ENCODE data around the gene RPS6KL1.

RPS6KL1 gene

DNA sequence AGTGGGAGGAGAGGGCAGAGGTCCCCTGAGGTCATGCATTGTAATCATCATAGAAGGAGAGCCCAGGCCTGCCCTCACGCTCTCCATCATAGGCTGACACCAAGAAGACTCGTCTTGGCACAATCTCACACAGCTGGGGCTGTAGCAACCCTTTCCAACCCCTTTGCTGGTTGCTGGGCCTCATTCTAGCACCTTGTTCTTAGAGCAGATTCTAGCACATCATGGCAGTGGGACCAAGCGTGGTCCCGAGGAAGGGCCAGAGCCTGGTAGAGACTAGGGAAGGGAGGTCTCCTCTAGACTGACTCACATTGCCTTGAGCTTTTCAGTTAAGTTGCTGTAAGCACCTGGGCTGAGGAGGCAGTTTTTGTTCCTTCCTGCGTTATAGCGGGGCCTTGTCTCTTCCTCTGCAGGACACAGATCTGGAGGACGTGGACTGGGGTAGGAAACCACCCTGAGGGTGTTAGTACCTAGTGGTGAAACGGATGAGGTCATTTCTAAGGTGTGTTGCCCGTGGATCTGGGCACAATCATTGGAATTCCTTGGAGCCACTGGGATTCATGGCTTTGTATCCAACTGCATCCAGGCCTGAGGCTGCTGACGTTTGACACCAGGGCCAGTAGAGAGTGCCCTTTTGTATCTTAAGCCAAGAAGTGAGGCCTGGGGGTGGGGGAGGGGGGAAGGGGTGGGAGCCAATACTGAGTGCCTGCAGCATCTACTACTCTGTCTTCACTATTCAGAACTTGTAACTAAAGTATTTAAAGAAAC is 19.9 kb downstream of the RPS6KL1 start:
- peaks cover 73% of the 10 kb centered on the region for H3K36me3 ChIP-seq (ENCODE audit: insufficient read depth, low read length)
- no peak for TF ChIP-seq CTCF (conservative IDR thresholded peaks at IDR 0.05; ENCODE audit: low read length)
- no peak for TF ChIP-seq EZH2phosphoT487 (IDR thresholded peaks at IDR 0.05; ENCODE audit: borderline replicate concordance)
- no peak overlapping the region for H3K4me2 ChIP-seq (ENCODE audit: low read depth, low read length, poor library complexity, severe bottlenecking)
- no peaks in the 10 kb centered on the region for H3K27me3 ChIP-seq (ENCODE audit: insufficient read depth, low read length, poor library complexity, severe bottlenecking)
- no peaks in the 10 kb centered on the region for H3K9me3 ChIP-seq (ENCODE audit: insufficient read depth, low read depth, low read length)
- H2AFZ ChIP-seq (ENCODE audit: low read length) = no peak overlapping the region
- H4K20me1 ChIP-seq (ENCODE audit: insufficient read depth, low read length, poor library complexity, severe bottlenecking) = no peaks in the 10 kb centered on the region
- H3K9me2 ChIP-seq (replicated peaks; ENCODE audit: low read depth, low read length) = no peaks in the 10 kb centered on the region
- H3K4me3 ChIP-seq (ENCODE audit: low read length, poor library complexity, severe bottlenecking) = no peak overlapping the region
- H3K4me1 ChIP-seq (ENCODE audit: insufficient read depth, low read length, poor library complexity, severe bottlenecking) = no peaks in the 10 kb centered on the region
- no peak overlapping the region for H3K9ac ChIP-seq (ENCODE audit: low read depth, low read length, poor library complexity, severe bottlenecking)
- no peaks in the 10 kb centered on the region for H3K79me2 ChIP-seq (ENCODE audit: insufficient read depth, low read length)
- no peaks in the 10 kb centered on the region for H3F3A ChIP-seq (ENCODE audit: low read depth)

GRCh38 chr14:74898694-74899093 is 24.4 kb downstream of the RPS6KL1 start:
- H3K4me3 ChIP-seq (ENCODE audit: low read length, poor library complexity, severe bottlenecking) = no peak overlapping the region
- H3K27me3 ChIP-seq (ENCODE audit: insufficient read depth, low read length, poor library complexity, severe bottlenecking) = no peaks in the 10 kb centered on the region
- no peaks in the 10 kb centered on the region for H3K4me1 ChIP-seq (ENCODE audit: insufficient read depth, low read length, poor library complexity, severe bottlenecking)
- no peak for TF ChIP-seq CTCF (conservative IDR thresholded peaks at IDR 0.05; ENCODE audit: low read length)
- H3K9me3 ChIP-seq (ENCODE audit: insufficient read depth, low read depth, low read length) = no peaks in the 10 kb centered on the region
- H3F3A ChIP-seq (ENCODE audit: low read depth) = no peaks in the 10 kb centered on the region
- H3K9me2 ChIP-seq (replicated peaks; ENCODE audit: low read depth, low read length) = no peaks in the 10 kb centered on the region
- H3K36me3 ChIP-seq (ENCODE audit: insufficient read depth, low read length) = peaks cover 94% of the 10 kb centered on the region
- H3K79me2 ChIP-seq (ENCODE audit: insufficient read depth, low read length) = no peaks in the 10 kb centered on the region
- H3K4me2 ChIP-seq (ENCODE audit: low read depth, low read length, poor library complexity, severe bottlenecking) = no peak overlapping the region
- H3K9ac ChIP-seq (ENCODE audit: low read depth, low read length, poor library complexity, severe bottlenecking) = no peak overlapping the region
- H2AFZ ChIP-seq (ENCODE audit: low read length) = no peak overlapping the region
- H4K20me1 ChIP-seq (ENCODE audit: insufficient read depth, low read length, poor library complexity, severe bottlenecking) = no peaks in the 10 kb centered on the region

DNA sequence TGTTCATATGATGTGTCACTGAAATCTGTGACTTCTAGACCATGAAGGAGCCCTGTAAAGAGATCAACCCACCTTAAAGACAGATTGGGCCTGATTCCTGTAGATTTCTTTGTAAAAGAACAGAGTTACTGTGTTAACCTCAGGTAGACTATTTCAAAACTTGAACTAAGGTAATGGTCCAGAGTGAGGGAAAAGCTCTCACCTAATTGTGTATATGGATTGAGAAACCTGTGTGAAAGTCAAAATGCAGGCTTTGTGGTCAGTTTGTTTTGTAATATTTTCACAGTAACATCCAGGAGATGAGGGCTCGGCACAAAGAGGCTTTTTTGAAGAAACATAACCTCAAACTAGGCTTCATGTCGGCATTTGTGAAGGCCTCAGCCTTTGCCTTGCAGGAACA is 25.0 kb downstream of the RPS6KL1 start:
- no peaks in the 10 kb centered on the region for H3F3A ChIP-seq (ENCODE audit: low read depth)
- H3K9me2 ChIP-seq (replicated peaks; ENCODE audit: low read depth, low read length) = no peaks in the 10 kb centered on the region
- no peak overlapping the region for H2AFZ ChIP-seq (ENCODE audit: low read length)
- no peaks in the 10 kb centered on the region for H3K27me3 ChIP-seq (ENCODE audit: insufficient read depth, low read length, poor library complexity, severe bottlenecking)
- H3K4me3 ChIP-seq (ENCODE audit: low read length, poor library complexity, severe bottlenecking) = no peak overlapping the region
- TF ChIP-seq CTCF (conservative IDR thresholded peaks at IDR 0.05; ENCODE audit: low read length) (no peak), EZH2phosphoT487 (IDR thresholded peaks at IDR 0.05; ENCODE audit: borderline replicate concordance) (no peak)
- H3K4me2 ChIP-seq (ENCODE audit: low read depth, low read length, poor library complexity, severe bottlenecking) = no peak overlapping the region
- no peaks in the 10 kb centered on the region for H3K79me2 ChIP-seq (ENCODE audit: insufficient read depth, low read length)
- no peaks in the 10 kb centered on the region for H3K9me3 ChIP-seq (ENCODE audit: insufficient read depth, low read depth, low read length)
- H3K36me3 ChIP-seq (ENCODE audit: insufficient read depth, low read length) = peaks cover 96% of the 10 kb centered on the region
- no peaks in the 10 kb centered on the region for H4K20me1 ChIP-seq (ENCODE audit: insufficient read depth, low read length, poor library complexity, severe bottlenecking)
- no peaks in the 10 kb centered on the region for H3K4me1 ChIP-seq (ENCODE audit: insufficient read depth, low read length, poor library complexity, severe bottlenecking)
- H3K9ac ChIP-seq (ENCODE audit: low read depth, low read length, poor library complexity, severe bottlenecking) = no peak overlapping the region

Measured in Loucy (cell line).